Measurements from ENCODE around the gene TMEM245. TPM values are rescaled to one million over a fixed set of nuclear protein-coding genes. Genes with fewer than 3 reads are reported as not detected.
A peak's percentile ranks its signal among the peaks of the same experiment; 100 is the strongest.

The TMEM245 gene
- total RNA-seq, 4 donors from 2014 or later: 14.0 to 78.8 (median 68.3) TPM

DNA sequence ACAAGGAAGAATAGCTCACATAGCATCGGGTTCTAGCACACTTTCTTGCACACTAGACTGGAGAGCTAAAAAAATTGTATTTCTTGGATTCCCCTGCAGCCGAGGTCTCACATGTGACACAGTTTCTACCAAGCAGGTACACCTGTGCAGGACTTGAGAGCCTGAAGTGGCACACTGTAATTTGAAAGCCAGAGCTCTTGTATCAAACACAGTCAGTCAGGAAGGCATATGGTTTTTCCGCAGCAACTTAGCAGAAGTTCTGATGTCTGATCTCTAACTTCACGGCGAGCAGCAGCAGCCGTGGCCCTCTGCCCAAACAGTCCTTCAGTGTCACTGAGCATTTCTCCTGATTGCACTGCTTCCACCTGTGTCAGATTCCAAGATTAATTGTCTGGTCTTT is 25.5 kb downstream of the TMEM245 start:
- Histone ChIP-seq H3K9me3 (no peaks in the 10 kb centered on the region), H3K4me1 (peaks cover 0 to 16% (median 0%) of the 10 kb centered on the region in 4 donors), H3K36me3 (peaks cover 0 to 44% (median 0%) of the 10 kb centered on the region in 3 donors), H3K4me3 (no peak overlapping the region), H3K27me3 (no peaks in the 10 kb centered on the region), H3K27ac (peak overlapping the region in 1 of 4 donors; percentile 33)
- TF ChIP-seq, protein P1, sequence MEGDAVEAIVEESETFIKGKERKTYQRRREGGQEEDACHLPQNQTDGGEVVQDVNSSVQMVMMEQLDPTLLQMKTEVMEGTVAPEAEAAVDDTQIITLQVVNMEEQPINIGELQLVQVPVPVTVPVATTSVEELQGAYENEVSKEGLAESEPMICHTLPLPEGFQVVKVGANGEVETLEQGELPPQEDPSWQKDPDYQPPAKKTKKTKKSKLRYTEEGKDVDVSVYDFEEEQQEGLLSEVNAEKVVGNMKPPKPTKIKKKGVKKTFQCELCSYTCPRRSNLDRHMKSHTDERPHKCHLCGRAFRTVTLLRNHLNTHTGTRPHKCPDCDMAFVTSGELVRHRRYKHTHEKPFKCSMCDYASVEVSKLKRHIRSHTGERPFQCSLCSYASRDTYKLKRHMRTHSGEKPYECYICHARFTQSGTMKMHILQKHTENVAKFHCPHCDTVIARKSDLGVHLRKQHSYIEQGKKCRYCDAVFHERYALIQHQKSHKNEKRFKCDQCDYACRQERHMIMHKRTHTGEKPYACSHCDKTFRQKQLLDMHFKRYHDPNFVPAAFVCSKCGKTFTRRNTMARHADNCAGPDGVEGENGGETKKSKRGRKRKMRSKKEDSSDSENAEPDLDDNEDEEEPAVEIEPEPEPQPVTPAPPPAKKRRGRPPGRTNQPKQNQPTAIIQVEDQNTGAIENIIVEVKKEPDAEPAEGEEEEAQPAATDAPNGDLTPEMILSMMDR (IDR thresholded peaks at IDR 0.05): no peak
- no peak for TF ChIP-seq POLR2A (IDR thresholded peaks at IDR 0.05)
- DNase-seq: no peak

DNA sequence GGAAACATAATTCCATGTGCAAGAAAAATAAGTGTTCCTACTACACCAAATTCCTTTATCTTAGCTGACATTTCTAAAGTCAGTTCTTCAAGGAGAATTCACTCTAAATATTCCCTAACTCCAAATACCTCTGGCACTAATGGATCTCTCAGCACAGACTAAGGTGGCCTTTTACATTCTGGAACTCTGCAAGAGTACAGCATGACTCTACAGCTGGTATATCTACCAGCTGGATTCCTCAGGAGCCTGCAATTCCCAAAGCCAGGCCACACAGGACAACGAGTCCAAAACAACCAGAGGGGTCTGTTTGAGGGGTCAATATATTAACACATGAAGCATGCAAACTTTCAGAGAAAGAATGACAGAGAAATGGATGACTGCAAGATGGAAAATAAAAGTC is 27.2 kb downstream of the TMEM245 start:
- Histone ChIP-seq H3K4me3 (no peak overlapping the region), H3K27ac (no peak overlapping the region), H3K4me1 (peaks cover 0 to under 1% (median 0%) of the 10 kb centered on the region in 4 donors), H3K9me3 (no peaks in the 10 kb centered on the region), H3K36me3 (peaks cover 0 to 61% (median 0%) of the 10 kb centered on the region in 3 donors), H3K27me3 (no peaks in the 10 kb centered on the region)
- DNase-seq: no peak
- TF ChIP-seq, protein P1 (IDR thresholded peaks at IDR 0.05): no peak
- no peak for TF ChIP-seq POLR2A (IDR thresholded peaks at IDR 0.05)

GRCh38 chr9:109092051-109092580 is 27.6 kb downstream of the TMEM245 start:
- H3K27me3 ChIP-seq: no peaks in the 10 kb centered on the region
- H3K27ac ChIP-seq: no peak overlapping the region
- H3K4me1 ChIP-seq: no peaks in the 10 kb centered on the region
- no peak overlapping the region for H3K4me3 ChIP-seq
- H3K36me3 ChIP-seq: peaks cover 0 to 64% (median 0%) of the 10 kb centered on the region in 3 donors
- no peaks in the 10 kb centered on the region for H3K9me3 ChIP-seq
- TF ChIP-seq, protein P1 (IDR thresholded peaks at IDR 0.05): no peak
- DNase-seq: no peak

GRCh38 chr9:109088221-109088620 is 31.5 kb downstream of the TMEM245 start:
- TF ChIP-seq POLR2A (IDR thresholded peaks at IDR 0.05): no peak
- TF ChIP-seq, protein P1 (IDR thresholded peaks at IDR 0.05): no peak
- H3K27ac ChIP-seq: no peak overlapping the region
- DNase-seq: no peak
- no peaks in the 10 kb centered on the region for H3K4me1 ChIP-seq
- no peak overlapping the region for H3K4me3 ChIP-seq
- no peaks in the 10 kb centered on the region for H3K9me3 ChIP-seq
- H3K27me3 ChIP-seq: no peaks in the 10 kb centered on the region
- H3K36me3 ChIP-seq: peaks cover 0 to 68% (median 0%) of the 10 kb centered on the region in 3 donors

DNA sequence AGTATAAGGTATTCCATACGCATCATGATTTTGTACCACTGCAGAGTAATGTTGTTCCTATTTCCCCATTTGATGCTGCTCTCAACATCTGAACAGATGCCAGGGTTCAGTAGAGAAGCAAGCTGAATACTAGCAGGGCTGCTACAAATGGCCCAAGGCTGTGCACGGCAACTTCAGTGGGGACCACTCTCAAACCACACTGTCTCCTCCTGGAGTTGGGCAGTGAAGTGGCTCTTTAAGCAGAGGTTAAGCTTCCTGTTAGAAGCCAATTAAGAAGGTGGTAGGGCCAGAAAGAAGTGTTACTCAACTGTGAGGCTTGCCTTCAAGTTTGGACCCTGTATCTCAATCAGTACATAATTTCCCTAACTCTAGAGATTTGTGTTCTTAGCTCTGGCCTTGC is 32.0 kb downstream of the TMEM245 start:
- no peak for TF ChIP-seq POLR2A (IDR thresholded peaks at IDR 0.05)
- TF ChIP-seq, protein P1 (IDR thresholded peaks at IDR 0.05): no peak
- Histone ChIP-seq H3K9me3 (no peaks in the 10 kb centered on the region), H3K4me3 (no peak overlapping the region), H3K4me1 (no peaks in the 10 kb centered on the region), H3K27ac (no peak overlapping the region), H3K36me3 (peaks cover 0 to 66% (median 0%) of the 10 kb centered on the region in 3 donors), H3K27me3 (no peaks in the 10 kb centered on the region)
- DNase-seq: no peak

- Histone ChIP-seq H3K36me3 (peaks cover 0 to 53% (median 0%) of the 10 kb centered on the region in 3 donors), H3K27ac (no peak overlapping the region), H3K9me3 (no peaks in the 10 kb centered on the region), H3K27me3 (no peaks in the 10 kb centered on the region), H3K4me1 (peaks cover 0 to 7% (median 0%) of the 10 kb centered on the region in 4 donors), H3K4me3 (no peak overlapping the region)
- no peak for DNase-seq
- TF ChIP-seq, protein P1 (IDR thresholded peaks at IDR 0.05): no peak
- no peak for TF ChIP-seq POLR2A (IDR thresholded peaks at IDR 0.05)
Measured at GRCh38 chr9:109086221-109086620, 33.5 kb downstream of the TMEM245 start.
